Measurements from ENCODE around the gene GID8. TPM values are rescaled to one million over a fixed set of nuclear protein-coding genes. Genes with fewer than 3 reads are reported as not detected.

The GID8 gene
- total and polyA plus RNA-seq, 2 of the 13 experiments (the other 11 are each of a cell fraction or from before 2014, with no cell fraction given): 39.6 to 59.8 TPM

DNA sequence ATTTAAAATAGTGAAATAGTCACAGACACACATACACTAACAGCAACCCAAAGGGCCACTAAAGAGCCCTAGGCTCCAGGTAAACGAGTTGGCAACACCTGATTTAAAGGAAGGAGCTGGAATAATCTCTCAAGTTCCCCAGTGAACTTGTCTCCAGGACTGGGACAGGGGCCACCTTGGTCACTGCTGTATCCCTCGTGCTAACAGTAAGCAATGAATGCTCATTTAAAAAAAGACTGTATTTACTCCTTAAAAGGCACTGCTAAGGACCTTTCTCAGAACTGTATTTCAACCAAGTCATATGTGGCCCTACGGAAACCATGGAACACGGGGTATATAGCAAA, 12.9 kb upstream of the GID8 start (continued):
- no peak for TF ChIP-seq ETV5 (CRISPR knock-in tag; IDR thresholded peaks at IDR 0.05; ENCODE audit: borderline replicate concordance)
- TF ChIP-seq, protein P1, sequence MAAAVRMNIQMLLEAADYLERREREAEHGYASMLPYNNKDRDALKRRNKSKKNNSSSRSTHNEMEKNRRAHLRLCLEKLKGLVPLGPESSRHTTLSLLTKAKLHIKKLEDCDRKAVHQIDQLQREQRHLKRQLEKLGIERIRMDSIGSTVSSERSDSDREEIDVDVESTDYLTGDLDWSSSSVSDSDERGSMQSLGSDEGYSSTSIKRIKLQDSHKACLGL (CRISPR knock-in tag; IDR thresholded peaks at IDR 0.05): no peak
- TF ChIP-seq GZF1 (CRISPR knock-in tag; IDR thresholded peaks at IDR 0.05): 0 out of 2 replicates have a peak, but pooled peaks have one; percentile 9
- TF ChIP-seq, protein P2, sequence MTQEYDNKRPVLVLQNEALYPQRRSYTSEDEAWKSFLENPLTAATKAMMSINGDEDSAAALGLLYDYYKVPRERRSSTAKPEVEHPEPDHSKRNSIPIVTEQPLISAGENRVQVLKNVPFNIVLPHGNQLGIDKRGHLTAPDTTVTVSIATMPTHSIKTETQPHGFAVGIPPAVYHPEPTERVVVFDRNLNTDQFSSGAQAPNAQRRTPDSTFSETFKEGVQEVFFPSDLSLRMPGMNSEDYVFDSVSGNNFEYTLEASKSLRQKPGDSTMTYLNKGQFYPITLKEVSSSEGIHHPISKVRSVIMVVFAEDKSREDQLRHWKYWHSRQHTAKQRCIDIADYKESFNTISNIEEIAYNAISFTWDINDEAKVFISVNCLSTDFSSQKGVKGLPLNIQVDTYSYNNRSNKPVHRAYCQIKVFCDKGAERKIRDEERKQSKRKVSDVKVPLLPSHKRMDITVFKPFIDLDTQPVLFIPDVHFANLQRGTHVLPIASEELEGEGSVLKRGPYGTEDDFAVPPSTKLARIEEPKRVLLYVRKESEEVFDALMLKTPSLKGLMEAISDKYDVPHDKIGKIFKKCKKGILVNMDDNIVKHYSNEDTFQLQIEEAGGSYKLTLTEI (CRISPR knock-in tag; conservative IDR thresholded peaks at IDR 0.05): no peak
- TF ChIP-seq ARID5B (CRISPR knock-in tag; IDR thresholded peaks at IDR 0.05): no peak
- no peak for TF ChIP-seq HOXA7 (CRISPR knock-in tag; IDR thresholded peaks at IDR 0.05)
- TF ChIP-seq ZNF143 (CRISPR knock-in tag; IDR thresholded peaks at IDR 0.05): no peak
- TF ChIP-seq ZSCAN31 (CRISPR knock-in tag; IDR thresholded peaks at IDR 0.05; ENCODE audit: low read depth): no peak
- 0 out of 2 replicates have a peak, but pooled peaks have one; percentile 19 for TF ChIP-seq ZNF230 (CRISPR knock-in tag; IDR thresholded peaks at IDR 0.05)
- TF ChIP-seq ZNF572 (CRISPR knock-in tag; IDR thresholded peaks at IDR 0.05): no peak
- no peak for TF ChIP-seq CAMTA2 (CRISPR knock-in tag; IDR thresholded peaks at IDR 0.05; ENCODE audit: borderline replicate concordance)
- no peak for TF ChIP-seq NFE2L1 (CRISPR knock-in tag; IDR thresholded peaks at IDR 0.05; ENCODE audit: borderline replicate concordance)
- no peak for TF ChIP-seq BHLHE40 (IDR thresholded peaks at IDR 0.05; ENCODE audit: low read length)
- no peak; the same call in 1 of the 2 replicates for TF ChIP-seq ZNF557 (CRISPR knock-in tag; IDR thresholded peaks at IDR 0.05)
- TF ChIP-seq, protein P3, sequence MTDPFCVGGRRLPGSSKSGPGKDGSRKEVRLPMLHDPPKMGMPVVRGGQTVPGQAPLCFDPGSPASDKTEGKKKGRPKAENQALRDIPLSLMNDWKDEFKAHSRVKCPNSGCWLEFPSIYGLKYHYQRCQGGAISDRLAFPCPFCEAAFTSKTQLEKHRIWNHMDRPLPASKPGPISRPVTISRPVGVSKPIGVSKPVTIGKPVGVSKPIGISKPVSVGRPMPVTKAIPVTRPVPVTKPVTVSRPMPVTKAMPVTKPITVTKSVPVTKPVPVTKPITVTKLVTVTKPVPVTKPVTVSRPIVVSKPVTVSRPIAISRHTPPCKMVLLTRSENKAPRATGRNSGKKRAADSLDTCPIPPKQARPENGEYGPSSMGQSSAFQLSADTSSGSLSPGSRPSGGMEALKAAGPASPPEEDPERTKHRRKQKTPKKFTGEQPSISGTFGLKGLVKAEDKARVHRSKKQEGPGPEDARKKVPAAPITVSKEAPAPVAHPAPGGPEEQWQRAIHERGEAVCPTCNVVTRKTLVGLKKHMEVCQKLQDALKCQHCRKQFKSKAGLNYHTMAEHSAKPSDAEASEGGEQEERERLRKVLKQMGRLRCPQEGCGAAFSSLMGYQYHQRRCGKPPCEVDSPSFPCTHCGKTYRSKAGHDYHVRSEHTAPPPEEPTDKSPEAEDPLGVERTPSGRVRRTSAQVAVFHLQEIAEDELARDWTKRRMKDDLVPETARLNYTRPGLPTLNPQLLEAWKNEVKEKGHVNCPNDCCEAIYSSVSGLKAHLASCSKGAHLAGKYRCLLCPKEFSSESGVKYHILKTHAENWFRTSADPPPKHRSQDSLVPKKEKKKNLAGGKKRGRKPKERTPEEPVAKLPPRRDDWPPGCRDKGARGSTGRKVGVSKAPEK (CRISPR knock-in tag; IDR thresholded peaks at IDR 0.05; ENCODE audit: borderline replicate concordance): no peak
- TF ChIP-seq HNRNPH1 (optimal IDR thresholded peaks at IDR 0.05; ENCODE audit: low read depth, low read length): no peak
- no peak for TF ChIP-seq KLF12 (CRISPR knock-in tag; IDR thresholded peaks at IDR 0.05; ENCODE audit: borderline replicate concordance)
- no peak for TF ChIP-seq CSRNP1 (CRISPR knock-in tag; IDR thresholded peaks at IDR 0.05)
- no peak for TF ChIP-seq RBM39 (IDR thresholded peaks at IDR 0.05; ENCODE audit: low read depth, low read length, poor library complexity, severe bottlenecking)
